ENCODE measurements around the gene WDFY4.

The WDFY4 gene

DNA sequence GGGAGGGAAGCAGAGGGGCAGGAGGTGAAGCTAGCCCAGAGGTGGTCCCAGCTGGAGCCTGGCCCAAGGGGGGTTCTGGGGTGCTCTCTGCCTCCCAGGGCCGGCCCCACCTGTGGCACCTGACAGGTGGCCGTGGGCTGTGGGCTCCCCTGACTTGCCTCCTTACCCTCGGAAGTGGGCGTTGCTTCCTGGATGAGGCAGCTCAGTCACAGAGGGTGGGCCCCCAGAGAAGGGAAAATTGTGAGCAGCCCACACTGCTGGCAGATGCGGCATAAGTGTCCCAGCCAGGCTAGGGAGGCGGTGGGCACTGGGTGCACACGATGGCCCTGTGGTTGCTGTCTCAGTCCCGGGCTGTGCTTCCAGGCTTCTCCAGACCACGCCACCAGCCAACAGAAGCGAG lies 136.0 kb downstream of the WDFY4 start:
- TF ChIP-seq, protein P1, sequence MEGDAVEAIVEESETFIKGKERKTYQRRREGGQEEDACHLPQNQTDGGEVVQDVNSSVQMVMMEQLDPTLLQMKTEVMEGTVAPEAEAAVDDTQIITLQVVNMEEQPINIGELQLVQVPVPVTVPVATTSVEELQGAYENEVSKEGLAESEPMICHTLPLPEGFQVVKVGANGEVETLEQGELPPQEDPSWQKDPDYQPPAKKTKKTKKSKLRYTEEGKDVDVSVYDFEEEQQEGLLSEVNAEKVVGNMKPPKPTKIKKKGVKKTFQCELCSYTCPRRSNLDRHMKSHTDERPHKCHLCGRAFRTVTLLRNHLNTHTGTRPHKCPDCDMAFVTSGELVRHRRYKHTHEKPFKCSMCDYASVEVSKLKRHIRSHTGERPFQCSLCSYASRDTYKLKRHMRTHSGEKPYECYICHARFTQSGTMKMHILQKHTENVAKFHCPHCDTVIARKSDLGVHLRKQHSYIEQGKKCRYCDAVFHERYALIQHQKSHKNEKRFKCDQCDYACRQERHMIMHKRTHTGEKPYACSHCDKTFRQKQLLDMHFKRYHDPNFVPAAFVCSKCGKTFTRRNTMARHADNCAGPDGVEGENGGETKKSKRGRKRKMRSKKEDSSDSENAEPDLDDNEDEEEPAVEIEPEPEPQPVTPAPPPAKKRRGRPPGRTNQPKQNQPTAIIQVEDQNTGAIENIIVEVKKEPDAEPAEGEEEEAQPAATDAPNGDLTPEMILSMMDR (IDR thresholded peaks at IDR 0.05): no peak
- Histone ChIP-seq H3K27ac (no peak overlapping the region), H3K4me1 (no peaks in the 10 kb centered on the region), H3K27me3 (ENCODE audit: control insufficient read depth, insufficient read depth, low read length) (no peaks in the 10 kb centered on the region), H3K4me2 (ENCODE audit: low read length) (no peak overlapping the region), H2AFZ (no peak overlapping the region), H3K9me3 (ENCODE audit: control insufficient read depth, low read length) (no peaks in the 10 kb centered on the region), H3K4me3 (ENCODE audit: low read depth, low read length) (no peak overlapping the region), H3K9ac (no peak overlapping the region), H3K36me3 (ENCODE audit: control insufficient read depth, insufficient read depth, low read length) (no peaks in the 10 kb centered on the region), H3K79me2 (no peaks in the 10 kb centered on the region)

DNA sequence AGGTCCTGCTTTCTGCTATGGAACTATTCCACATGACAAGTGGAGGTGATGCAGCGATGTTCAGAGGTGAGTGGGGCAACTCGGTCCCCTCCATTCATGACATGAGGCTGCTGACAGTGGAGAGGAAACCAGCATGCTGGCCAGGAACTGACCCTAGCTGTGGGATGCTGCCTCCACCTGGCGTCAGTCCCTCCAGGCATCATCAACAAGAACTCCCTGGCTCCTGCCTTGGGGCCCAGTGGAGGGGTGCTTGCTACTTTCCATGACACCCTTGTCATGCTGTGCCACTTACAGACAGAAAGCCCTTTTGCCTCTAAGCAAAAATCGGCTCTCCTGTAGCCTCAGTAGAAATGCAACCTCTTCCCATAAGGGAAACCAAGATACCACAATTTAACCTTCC lies 136.4 kb downstream of the WDFY4 start:
- no peaks in the 10 kb centered on the region for H3K4me1 ChIP-seq
- H3K27me3 ChIP-seq (ENCODE audit: control insufficient read depth, insufficient read depth, low read length): no peaks in the 10 kb centered on the region
- no peaks in the 10 kb centered on the region for H3K9me3 ChIP-seq (ENCODE audit: control insufficient read depth, low read length)
- no peak overlapping the region for H2AFZ ChIP-seq
- TF ChIP-seq, protein P1 (IDR thresholded peaks at IDR 0.05): no peak
- no peak overlapping the region for H3K4me2 ChIP-seq (ENCODE audit: low read length)
- H3K4me3 ChIP-seq (ENCODE audit: low read depth, low read length): no peak overlapping the region
- no peak overlapping the region for H3K27ac ChIP-seq
- H3K79me2 ChIP-seq: no peaks in the 10 kb centered on the region
- no peaks in the 10 kb centered on the region for H3K36me3 ChIP-seq (ENCODE audit: control insufficient read depth, insufficient read depth, low read length)
- no peak overlapping the region for H3K9ac ChIP-seq

DNA sequence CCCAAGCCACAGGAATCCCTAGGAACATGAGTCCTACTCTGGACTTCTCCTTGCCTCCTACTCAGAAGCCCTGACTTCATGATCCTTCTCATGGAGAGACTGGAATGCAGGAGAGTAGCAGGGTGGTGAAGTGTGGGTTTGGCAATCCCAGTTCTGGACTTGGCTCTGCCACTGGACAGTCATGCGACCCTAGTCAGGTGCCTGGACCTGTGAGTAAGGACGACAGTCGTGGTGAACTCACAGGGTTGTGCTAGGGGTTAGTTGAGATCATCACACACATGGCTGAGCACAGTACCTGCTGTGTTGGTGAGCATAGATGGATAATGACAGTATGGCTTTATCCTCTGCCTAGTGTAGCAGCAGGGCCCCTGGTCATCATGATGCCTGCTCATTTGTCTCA lies 137.0 kb downstream of the WDFY4 start:
- H3K79me2 ChIP-seq: no peaks in the 10 kb centered on the region
- no peak overlapping the region for H3K4me3 ChIP-seq (ENCODE audit: low read depth, low read length)
- no peak overlapping the region for H3K27ac ChIP-seq
- H3K4me1 ChIP-seq: no peaks in the 10 kb centered on the region
- no peak overlapping the region for H2AFZ ChIP-seq
- no peaks in the 10 kb centered on the region for H3K36me3 ChIP-seq (ENCODE audit: control insufficient read depth, insufficient read depth, low read length)
- no peaks in the 10 kb centered on the region for H3K9me3 ChIP-seq (ENCODE audit: control insufficient read depth, low read length)
- TF ChIP-seq, protein P1 (IDR thresholded peaks at IDR 0.05): no peak
- H3K4me2 ChIP-seq (ENCODE audit: low read length): no peak overlapping the region
- no peaks in the 10 kb centered on the region for H3K27me3 ChIP-seq (ENCODE audit: control insufficient read depth, insufficient read depth, low read length)
- no peak overlapping the region for H3K9ac ChIP-seq

DNA sequence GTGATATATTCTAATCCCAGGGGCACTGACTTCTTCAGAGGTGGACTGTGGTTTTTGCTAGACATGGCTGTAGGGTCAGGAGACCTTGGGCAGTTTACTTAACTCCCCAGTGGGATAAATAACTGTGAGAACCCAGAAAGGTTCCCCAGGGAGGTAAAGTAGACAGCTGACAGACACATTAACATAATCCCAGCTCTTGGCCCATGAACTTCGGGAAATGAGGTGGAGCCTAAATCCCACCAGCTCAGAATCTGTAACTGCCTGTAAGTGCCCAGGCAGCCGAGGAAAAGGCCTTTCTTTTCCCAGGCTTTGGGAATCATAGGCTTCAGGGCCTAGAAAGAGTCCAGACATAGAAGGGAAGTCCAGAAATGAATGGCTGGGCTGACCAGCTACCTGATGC lies 149.0 kb downstream of the WDFY4 start:
- H3K79me2 ChIP-seq: no peaks in the 10 kb centered on the region
- H3K9me3 ChIP-seq (ENCODE audit: control insufficient read depth, low read length): no peaks in the 10 kb centered on the region
- no peak overlapping the region for H3K27ac ChIP-seq
- no peak overlapping the region for H3K9ac ChIP-seq
- H3K4me1 ChIP-seq: no peaks in the 10 kb centered on the region
- H3K4me2 ChIP-seq (ENCODE audit: low read length): no peak overlapping the region
- no peak overlapping the region for H3K4me3 ChIP-seq (ENCODE audit: low read depth, low read length)
- H3K27me3 ChIP-seq (ENCODE audit: control insufficient read depth, insufficient read depth, low read length): no peaks in the 10 kb centered on the region
- H3K36me3 ChIP-seq (ENCODE audit: control insufficient read depth, insufficient read depth, low read length): no peaks in the 10 kb centered on the region
- TF ChIP-seq, protein P1 (IDR thresholded peaks at IDR 0.05): no peak
- no peak overlapping the region for H2AFZ ChIP-seq

DNA sequence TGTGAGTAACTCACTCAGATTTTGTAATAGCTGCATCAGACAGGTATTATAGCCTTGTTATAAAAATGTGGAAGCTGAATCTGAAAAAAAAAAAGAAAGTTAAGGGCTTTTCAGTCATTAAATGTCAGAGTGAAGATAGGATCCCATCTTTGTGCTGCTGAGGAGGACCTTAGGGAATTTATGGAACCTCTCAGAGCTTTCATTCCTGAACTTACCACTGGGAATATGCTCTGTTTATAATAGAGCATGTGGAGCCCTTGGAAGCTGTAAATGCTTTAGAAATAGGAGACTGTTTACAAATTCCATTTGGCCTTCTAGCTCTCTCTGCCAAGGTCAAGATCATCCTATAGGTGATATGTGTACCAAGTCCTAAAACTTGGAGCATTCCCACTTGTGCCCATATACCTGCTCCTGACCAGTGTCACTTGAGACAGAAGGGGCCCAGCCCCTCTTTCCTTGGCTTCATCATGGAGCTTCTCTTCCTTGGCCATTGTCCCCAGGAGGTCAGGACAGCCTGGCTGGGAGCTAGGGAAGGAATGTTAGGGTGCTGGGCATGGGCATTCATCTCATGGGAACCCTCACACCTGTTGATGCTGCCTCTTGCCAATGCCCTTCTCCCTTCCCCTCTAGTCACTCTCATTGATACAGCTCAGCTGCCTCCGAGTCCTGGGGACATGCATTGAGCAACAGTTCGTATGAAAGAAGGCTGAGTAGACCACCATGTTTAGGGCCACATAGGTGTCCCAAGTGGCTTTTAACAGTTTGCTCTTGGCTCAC lies 149.7 kb downstream of the WDFY4 start:
- no peak overlapping the region for H3K27ac ChIP-seq
- no peaks in the 10 kb centered on the region for H3K36me3 ChIP-seq (ENCODE audit: control insufficient read depth, insufficient read depth, low read length)
- H3K4me3 ChIP-seq (ENCODE audit: low read depth, low read length): no peak overlapping the region

More for the DNA sequence above, 149.7 kb downstream of the WDFY4 start:
- no peaks in the 10 kb centered on the region for H3K4me1 ChIP-seq
- H2AFZ ChIP-seq: no peak overlapping the region
- no peaks in the 10 kb centered on the region for H3K79me2 ChIP-seq
- no peak overlapping the region for H3K4me2 ChIP-seq (ENCODE audit: low read length)
- no peaks in the 10 kb centered on the region for H3K27me3 ChIP-seq (ENCODE audit: control insufficient read depth, insufficient read depth, low read length)
- H3K9ac ChIP-seq: no peak overlapping the region
- TF ChIP-seq, protein P1 (IDR thresholded peaks at IDR 0.05): no peak
- no peaks in the 10 kb centered on the region for H3K9me3 ChIP-seq (ENCODE audit: control insufficient read depth, low read length)
